ENCODE data around the gene TRAPPC14.

DNA sequence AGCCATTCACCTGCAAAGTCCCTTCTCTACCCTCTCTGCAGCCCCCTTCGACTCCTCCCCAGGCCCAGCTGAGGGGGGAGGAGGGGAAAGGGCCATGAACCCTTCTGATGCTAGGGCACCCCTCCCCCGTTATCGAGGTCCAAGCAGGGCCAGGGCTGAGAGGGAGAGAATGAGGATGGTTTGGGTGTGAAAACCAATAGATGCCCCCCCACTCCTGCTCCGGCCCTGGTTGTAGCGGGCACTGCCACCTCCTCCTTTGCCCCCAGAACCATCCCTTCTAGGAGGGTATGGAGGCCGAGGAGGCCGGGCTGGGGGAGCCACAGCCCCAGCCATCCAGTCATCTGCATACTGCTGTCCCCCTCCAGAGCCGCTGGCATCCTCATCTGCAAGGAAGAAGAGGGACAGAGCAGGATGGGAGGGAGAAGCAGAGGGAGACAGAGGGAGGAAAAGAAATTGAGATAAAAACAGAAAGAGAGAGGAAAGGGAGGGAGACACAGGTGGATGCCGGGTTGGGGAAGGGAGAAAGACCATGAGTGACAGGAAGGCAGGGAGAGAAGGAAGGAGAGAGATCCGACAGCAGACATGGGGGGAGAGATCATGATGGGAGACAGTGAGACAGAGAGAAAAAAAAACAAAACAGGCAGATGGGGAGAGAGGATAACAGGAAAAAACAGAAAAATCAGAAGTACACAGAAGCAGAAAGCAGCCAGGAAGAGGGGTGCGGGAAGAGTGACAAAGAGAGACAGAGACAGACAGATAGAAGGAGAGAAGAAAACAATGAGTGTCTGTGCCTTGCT is 11.8 kb upstream of the TRAPPC14 start:
- TF ChIP-seq, protein P1, sequence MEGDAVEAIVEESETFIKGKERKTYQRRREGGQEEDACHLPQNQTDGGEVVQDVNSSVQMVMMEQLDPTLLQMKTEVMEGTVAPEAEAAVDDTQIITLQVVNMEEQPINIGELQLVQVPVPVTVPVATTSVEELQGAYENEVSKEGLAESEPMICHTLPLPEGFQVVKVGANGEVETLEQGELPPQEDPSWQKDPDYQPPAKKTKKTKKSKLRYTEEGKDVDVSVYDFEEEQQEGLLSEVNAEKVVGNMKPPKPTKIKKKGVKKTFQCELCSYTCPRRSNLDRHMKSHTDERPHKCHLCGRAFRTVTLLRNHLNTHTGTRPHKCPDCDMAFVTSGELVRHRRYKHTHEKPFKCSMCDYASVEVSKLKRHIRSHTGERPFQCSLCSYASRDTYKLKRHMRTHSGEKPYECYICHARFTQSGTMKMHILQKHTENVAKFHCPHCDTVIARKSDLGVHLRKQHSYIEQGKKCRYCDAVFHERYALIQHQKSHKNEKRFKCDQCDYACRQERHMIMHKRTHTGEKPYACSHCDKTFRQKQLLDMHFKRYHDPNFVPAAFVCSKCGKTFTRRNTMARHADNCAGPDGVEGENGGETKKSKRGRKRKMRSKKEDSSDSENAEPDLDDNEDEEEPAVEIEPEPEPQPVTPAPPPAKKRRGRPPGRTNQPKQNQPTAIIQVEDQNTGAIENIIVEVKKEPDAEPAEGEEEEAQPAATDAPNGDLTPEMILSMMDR (IDR thresholded peaks at IDR 0.05), result no peak
- TF ChIP-seq EP300 (IDR thresholded peaks at IDR 0.05) (no peak), POLR2AphosphoS5 (IDR thresholded peaks at IDR 0.05) (no peak), POLR2A (IDR thresholded peaks at IDR 0.05) (no peak)

All from sigmoid colon (tissue), 4 donors.